Measurements from ENCODE around the gene SLX9. TPM values are rescaled to one million over a fixed set of nuclear protein-coding genes. Genes with fewer than 3 reads are reported as not detected.
"Not testable (repeated sequence)": the region's sequence is repeated elsewhere in the genome, so short reads cannot be mapped to it uniquely, and the experiment has no call there.

SLX9 gene
- total and polyA plus RNA-seq, 5 experiments from 2014 or later: 11.7 to 27.9 (median 13.5) TPM

DNA sequence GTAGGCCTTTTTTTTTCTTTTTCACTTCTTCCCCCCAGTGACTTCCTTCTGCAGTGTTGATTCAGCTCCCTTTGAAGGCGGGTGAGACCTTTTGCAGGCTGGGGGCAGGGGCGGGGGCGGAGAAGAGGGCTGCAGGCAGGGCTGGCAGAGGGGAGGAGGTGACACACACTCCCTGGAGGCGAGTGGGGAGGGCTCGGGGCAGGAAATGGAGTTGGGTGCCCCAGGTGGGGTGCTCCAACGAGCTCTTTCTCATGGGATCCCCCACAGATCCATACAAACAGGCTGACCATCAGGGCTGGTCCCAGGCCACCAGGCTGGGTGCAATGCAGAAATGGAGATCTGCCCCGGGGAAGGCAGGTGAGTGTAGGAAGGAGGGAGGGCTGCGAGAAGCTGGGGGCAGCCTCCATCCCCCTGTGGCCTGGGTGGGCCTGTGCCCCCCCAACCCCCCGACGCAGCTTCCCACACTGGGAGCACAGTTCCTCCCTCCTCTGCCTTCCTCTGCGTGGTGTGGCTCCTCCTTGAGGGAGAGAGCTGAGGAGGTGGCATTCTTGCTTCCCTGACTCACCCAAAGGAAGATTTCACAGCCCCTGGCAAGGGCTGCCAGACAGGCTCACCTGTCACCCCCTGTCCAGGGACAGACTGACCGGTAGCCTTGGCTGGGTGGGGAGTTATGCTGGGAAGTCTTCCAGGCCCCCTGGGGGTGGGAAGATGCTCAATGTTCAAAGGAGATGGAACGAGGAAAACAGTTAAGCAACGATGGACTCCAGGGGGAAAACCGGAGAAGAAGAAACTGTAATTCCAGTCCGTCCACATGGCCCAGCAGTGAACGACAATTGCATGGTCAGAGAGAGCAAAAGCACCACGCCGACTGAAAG lies 12.0 kb upstream of the SLX9 start:
- Mint-ChIP-seq H3K27ac (peak overlapping the region; percentile 70 to 99 (median 96)), H3K27me3 (no peaks in the 10 kb centered on the region), H3K4me3 (peak overlapping the region; percentile 88 to 96 (median 91)), H3K36me3 (peaks cover 0 to 5% (median 0%) of the 10 kb centered on the region in 3 donors), H3K4me1 (peaks cover 50 to 83% (median 78%) of the 10 kb centered on the region in 4 donors), H3K9me3 (peaks cover 0 to 4% (median 0%) of the 10 kb centered on the region in 9 donors)
- ATAC-seq (peak; percentile 69 to 82), DNase-seq (peak; percentile 75 to 96 (median 84))
- POLR2A ChIA-PET: interaction anchor here (0.6 to 13.7 kb wide), 18 partner anchors 9 to 584 kb away, joined by 3 to 703 read pairs (median 4); partner anchors contain the start of genes ITGB2, KRTAP12-3, PTTG1IP and SLX9

DNA sequence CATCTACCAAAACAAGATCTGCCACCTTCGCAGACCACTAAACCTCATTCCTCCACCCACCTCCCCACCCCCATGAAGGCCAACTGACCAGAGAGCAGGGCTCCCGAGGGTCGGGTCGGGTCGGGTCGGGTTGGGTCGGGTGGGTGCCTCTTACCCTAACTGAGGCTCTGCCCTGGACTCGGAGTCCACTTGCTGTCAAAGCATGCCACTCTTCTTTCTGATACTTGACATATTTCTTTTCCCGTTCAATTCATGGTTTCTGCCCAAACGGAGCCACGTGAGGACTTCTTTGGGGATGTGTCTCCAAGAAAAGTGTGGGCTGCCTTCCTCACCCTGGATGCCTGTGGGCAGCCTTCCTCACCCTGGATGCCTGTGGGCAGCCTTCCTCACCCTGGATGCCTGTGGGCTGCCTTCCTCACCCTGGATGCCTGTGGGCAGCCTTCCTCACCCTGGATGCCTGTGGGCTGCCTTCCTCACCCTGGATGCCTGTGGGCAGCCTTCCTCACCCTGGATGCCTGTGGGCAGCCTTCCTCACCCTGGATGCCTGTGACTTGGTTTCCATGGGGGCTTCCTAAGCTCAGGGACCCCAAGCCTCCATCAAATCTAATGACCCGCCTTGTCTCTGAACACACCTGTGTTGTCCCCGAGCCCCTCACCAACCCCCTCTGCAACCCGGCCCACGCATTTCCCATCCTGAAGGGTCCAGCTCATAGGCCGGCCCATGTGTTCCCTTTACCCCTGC lies 11.2 kb upstream of the SLX9 start:
- Mint-ChIP-seq H3K4me1 (peaks cover 49 to 80% (median 75%) of the 10 kb centered on the region in 4 donors), H3K27ac (peak overlapping the region; percentile 86 to 99 (median 96)), H3K4me3 (peak overlapping the region; percentile 88 to 96 (median 91))
- POLR2A ChIA-PET: interaction anchor here (0.6 to 13.7 kb wide), 8 partner anchors 9 to 271 kb away, joined by 3 to 703 read pairs (median 10); partner anchors contain the start of genes ITGB2, KRTAP12-3, PTTG1IP and UBE2G2
- not testable (repeated sequence) for H3K9me3 Mint-ChIP-seq, ATAC-seq, H3K27me3 Mint-ChIP-seq, DNase-seq, H3K36me3 Mint-ChIP-seq

DNA sequence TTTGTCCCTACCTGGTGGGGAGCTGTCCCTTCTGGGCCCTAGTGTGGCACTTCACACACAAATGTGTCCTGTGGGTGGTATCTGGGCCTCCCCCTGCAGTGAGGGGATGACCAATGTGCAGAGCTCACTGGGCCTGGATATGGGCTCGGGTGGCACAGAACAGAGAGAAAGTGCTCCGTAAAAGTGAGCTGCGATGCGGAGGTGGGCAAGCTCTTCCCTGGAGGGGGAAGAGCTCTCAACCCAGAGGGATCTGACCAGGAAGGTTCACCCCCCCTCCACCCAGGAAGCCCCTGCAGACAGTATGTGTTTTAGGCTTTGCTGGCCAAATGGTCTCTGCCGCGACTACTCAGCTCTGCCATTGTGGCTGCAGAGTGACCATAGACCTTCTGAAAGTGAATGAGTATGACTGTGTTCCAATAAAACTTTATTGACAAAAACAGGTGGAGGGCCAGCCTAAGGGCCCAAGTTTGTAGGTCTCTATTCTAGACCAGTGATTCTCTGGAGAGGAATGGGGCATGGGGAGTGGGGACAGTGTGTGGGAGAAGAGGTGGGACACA lies 10.5 kb upstream of the SLX9 start:
- POLR2A ChIA-PET: interaction anchor here (0.7 to 13.7 kb wide), 5 partner anchors 8 to 149 kb away, joined by 3 to 703 read pairs (median 91); partner anchors contain the start of genes ITGB2 and PTTG1IP
- H3K9me3 Mint-ChIP-seq: no peaks in the 10 kb centered on the region

DNA sequence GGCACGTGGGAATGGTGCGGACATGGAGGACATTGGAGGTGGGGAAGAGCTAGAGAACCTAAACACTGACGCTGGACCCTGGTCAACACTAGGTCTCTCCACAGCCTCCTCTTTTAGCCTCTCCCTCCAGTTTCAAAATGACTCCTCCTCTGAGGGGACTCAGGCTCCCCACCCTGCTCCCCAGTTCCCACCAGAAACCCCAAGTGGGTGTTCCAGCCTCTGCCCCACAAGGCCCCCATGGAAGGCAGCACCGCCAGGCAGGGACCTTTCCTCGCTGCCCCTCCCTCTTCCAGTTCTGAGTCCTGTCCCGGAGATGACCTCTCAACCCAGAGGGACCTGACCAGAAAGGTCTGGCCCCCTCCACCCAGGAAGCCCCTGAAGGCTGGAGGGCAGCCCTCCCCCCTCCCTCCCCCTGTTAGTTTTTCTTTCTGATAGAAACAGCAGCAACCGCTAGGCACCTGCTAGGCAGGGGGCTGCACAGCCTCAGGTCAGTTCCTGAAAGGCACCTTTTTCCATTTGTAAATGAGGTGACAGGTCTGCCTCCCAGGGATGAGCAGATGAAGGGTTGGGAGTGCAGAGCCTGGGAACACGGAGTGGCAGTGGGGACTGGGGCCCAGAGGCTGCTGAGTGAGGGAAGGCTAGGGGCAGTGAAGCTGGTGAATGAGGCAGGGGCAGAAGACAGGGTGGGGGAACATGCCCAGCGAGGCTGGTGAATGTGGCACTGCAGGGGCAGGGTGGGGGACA lies 9.9 kb upstream of the SLX9 start:
- Mint-ChIP-seq H3K4me1 (peaks cover 38 to 67% (median 62%) of the 10 kb centered on the region in 4 donors), H3K4me3 (peak overlapping the region; percentile 85 to 94 (median 90)), H3K27me3 (no peaks in the 10 kb centered on the region), H3K9me3 (no peaks in the 10 kb centered on the region), H3K36me3 (no peaks in the 10 kb centered on the region), H3K27ac (peak overlapping the region; percentile 82 to 97 (median 96))
- ATAC-seq: no peak
- no peak for DNase-seq
- POLR2A ChIA-PET: interaction anchor here (0.7 to 13.7 kb wide), 8 partner anchors 7 to 591 kb away, joined by 3 to 703 read pairs (median 18); partner anchors contain the start of genes CFAP410, ITGB2, PTTG1IP and SLX9

More for the DNA sequence above, 10.5 kb upstream of the SLX9 start:
- DNase-seq (no peak), ATAC-seq (no peak)
- H3K27me3 Mint-ChIP-seq: no peaks in the 10 kb centered on the region
- H3K4me1 Mint-ChIP-seq: peaks cover 43 to 73% (median 68%) of the 10 kb centered on the region in 4 donors
- no peaks in the 10 kb centered on the region for H3K36me3 Mint-ChIP-seq
- peak overlapping the region; percentile 82 to 97 (median 96) for H3K27ac Mint-ChIP-seq
- peak overlapping the region; percentile 58 to 94 (median 86) for H3K4me3 Mint-ChIP-seq

DNA sequence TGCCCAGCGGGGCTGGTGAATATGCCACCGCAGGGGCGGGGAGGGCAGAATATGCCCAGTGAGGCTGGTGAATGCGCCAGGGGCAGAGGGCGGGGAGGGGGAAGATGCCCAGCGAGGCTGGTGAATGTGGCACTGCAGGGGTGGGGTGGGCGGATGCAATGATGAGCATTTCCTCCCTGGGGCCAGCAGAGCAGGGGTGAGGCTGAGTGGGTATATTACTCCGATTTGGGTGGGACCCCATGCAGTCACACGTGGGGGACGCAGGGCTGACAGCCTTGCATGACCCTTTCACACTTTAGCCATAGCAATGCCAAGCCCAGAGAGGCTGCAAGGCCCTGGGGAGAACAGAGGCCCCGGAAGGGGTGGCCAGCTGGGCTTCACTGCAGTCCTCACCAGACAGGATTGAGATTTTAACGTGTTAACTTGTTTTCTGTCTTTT lies 9.3 kb upstream of the SLX9 start:
- H3K9me3 Mint-ChIP-seq: no peaks in the 10 kb centered on the region
- no peaks in the 10 kb centered on the region for H3K27me3 Mint-ChIP-seq
- H3K4me1 Mint-ChIP-seq: peaks cover 36 to 61% (median 56%) of the 10 kb centered on the region in 4 donors
- POLR2A ChIA-PET: interaction anchor here (1.0 to 13.7 kb wide), 7 partner anchors 8 to 592 kb away, joined by 3 to 703 read pairs (median 24); partner anchors contain the start of genes CFAP410, ITGB2, PTTG1IP and SLX9
- H3K27ac Mint-ChIP-seq: peak overlapping the region; percentile 82 to 97 (median 96)
- peak overlapping the region; percentile 85 to 94 (median 90) for H3K4me3 Mint-ChIP-seq
- H3K36me3 Mint-ChIP-seq: no peaks in the 10 kb centered on the region
- ATAC-seq: peak; percentile 6 to 41
- peak; percentile 47 to 88 (median 71) for DNase-seq

DNA sequence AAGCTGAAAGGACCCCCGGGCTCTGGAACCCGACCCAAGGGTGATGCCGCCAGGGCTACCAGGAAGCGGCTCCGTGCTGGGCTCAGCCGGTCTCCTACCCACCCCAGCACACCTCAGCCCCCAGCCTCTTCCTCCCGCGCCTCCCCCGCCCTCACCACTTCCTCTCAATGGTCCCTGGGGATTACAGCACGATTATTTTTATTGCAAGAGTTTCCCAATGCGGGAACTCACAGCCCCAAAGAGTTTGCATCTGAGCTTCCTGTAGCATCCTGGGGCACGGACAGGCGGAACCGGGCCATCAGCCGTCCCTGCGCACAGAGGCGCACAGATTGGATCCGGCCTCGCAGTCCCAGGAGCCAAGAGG lies 8.7 kb upstream of the SLX9 start:
- H3K27ac Mint-ChIP-seq: peak overlapping the region; percentile 82 to 97 (median 96)
- H3K4me3 Mint-ChIP-seq: peak overlapping the region; percentile 85 to 94 (median 90)
- ATAC-seq: peak in 1 of 2 donors; percentile 8
- POLR2A ChIA-PET: interaction anchor here (0.9 to 13.7 kb wide), 9 partner anchors 8 to 592 kb away, joined by 3 to 703 read pairs (median 13); partner anchors contain the start of genes CFAP410, ITGB2, PTTG1IP and SLX9
- H3K9me3 Mint-ChIP-seq: no peaks in the 10 kb centered on the region
- peak in 3 of 10 donors; percentile 41 to 66 (median 44) for DNase-seq
- H3K4me1 Mint-ChIP-seq: peaks cover 36 to 59% (median 53%) of the 10 kb centered on the region in 4 donors
- H3K27me3 Mint-ChIP-seq: no peaks in the 10 kb centered on the region
- H3K36me3 Mint-ChIP-seq: no peaks in the 10 kb centered on the region

DNA sequence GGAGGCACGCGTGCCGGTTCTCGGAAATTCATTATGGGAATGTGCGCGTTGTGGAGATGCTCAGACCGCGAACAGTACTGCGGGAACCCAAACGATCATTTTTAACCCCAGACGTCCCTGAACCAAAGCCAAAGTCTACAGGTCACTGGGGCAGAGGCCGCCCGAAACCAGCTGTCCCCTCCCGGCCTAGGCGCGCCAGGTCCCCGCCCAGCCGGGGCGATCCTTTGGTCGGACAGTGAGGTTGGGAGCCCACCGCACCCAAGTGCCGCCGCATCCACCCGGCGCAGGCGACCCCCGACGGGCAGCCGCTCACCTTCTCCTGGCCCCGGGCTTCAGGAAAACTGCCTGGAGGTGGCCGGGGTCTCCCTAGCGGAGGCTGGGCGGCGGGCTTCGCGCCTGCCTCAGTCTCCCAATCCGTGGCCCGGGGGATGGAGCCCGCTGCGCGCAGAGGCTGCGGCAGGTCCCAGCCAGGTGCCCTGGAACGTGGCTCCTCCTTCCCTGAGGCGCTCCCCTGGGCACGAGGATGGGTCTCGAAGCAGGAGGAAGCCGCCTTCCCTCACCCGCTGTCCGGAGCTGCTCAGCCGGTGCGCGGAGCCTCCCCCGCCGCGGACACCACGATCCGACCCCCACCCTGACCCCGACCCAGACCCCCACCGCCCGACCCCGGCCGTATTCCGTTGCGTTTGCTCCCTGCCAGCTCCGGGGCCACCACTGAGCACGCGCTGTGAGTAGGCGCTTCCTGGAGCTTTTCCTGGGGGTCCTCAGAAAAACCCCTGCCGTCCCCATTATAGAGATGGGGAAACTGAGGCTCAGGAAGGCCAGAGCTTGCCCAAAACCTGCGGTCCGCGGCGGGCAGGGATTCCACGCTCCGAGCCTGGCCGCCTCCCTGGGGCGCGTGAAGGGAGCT lies 8.1 kb upstream of the SLX9 start:
- H3K9me3 Mint-ChIP-seq: no peaks in the 10 kb centered on the region
- H3K27me3 Mint-ChIP-seq: no peaks in the 10 kb centered on the region
- DNase-seq: peak in 1 of 10 donors; percentile 60
- ATAC-seq: peak in 1 of 2 donors; percentile 8
- H3K4me1 Mint-ChIP-seq: peaks cover 31 to 52% (median 47%) of the 10 kb centered on the region in 4 donors
- H3K27ac Mint-ChIP-seq: peak overlapping the region; percentile 78 to 97 (median 94)
- peak overlapping the region; percentile 85 to 94 (median 90) for H3K4me3 Mint-ChIP-seq
- POLR2A ChIA-PET: interaction anchor here (0.6 to 13.7 kb wide), 12 partner anchors 9 to 422 kb away, joined by 3 to 703 read pairs (median 7); partner anchors contain the start of genes ITGB2, PTTG1IP, SLX9 and SUMO3
- no peaks in the 10 kb centered on the region for H3K36me3 Mint-ChIP-seq

DNA sequence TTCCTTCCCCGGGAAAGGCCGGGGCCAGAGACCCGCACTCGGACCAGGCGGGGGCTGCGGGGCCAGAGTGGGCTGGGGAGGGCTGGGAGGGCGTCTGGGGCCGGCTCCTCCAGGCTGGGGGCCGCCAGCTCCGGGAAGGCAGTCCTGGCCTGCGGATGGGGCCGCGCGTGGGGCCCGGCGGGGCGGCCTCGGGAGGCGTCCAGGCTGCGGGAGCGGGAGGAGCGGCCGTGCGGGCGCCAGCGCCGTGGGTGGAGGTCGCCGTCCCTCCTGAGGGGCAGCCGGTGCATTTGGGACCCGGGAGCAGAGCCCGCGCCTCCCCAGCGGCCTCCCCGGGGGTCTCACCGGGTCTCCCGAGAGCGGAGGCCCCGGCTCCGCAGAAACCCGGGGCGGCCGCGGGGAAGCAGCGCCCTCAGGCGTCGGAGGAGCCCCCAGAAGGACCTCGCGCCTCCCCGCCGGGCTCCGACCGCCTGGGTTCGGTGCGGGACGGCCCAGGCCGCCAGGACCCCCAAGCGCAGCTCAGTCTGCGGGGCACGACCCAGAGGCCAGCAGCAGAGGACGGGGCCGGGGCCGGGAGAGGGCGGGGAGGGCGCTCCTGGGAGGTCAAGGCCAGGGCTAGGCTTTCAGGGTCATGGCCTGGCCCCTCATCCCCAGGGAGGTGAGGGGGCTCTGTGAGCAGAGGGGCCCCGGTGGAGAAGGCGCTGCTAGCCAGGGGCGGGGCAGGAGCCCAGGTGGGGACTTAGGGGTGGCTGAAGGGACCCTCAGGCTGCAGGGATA lies 7.2 kb upstream of the SLX9 start:
- Mint-ChIP-seq H3K27ac (peak overlapping the region in 1 of 10 donors; percentile 78), H3K4me3 (peak overlapping the region; percentile 22 to 94 (median 89)), H3K4me1 (peaks cover 24 to 44% (median 39%) of the 10 kb centered on the region in 4 donors), H3K27me3 (no peaks in the 10 kb centered on the region), H3K9me3 (no peaks in the 10 kb centered on the region), H3K36me3 (no peaks in the 10 kb centered on the region)
- ATAC-seq (peak; percentile 51 to 65), DNase-seq (peak; percentile 54 to 81 (median 75))
- POLR2A ChIA-PET: interaction anchor here (0.6 to 13.7 kb wide), 11 partner anchors 8 to 422 kb away, joined by 3 to 703 read pairs (median 7); partner anchors contain the start of genes ITGB2, PTTG1IP, SLX9 and UBE2G2

DNA sequence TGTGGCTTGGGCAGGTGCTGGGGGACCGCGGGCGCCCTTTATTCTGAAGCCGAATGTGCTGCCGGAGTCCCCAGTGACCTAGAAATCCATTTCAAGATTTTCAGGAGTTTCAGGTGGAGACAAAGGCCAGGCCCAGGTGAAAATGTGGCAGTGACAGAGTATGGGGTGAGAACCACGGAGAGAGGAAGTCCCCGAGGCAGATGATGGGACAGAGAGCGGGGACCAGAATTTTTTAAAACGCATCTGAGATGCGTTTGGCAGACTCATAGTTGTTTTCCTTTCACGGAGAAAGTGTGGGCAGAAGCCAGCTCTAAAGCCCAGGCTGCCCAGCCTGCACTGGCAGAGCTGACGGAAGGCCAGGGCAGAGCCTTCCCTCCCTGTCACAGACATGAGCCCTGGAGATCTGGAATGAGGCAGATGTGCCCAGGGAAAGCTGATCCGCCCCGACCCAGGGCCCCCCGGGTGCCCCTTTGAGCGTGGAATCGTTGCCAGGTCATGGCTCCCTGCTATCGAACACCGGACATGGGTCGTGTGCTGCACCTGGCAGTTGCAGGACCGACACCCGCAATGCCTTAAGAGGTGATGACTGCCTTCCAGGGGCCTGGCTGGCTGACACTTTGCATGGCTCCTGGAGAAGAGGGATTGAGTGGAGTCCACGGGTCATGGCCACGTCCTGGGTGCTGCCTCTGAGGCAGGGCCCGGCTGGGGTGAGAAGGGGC lies 6.5 kb upstream of the SLX9 start:
- ATAC-seq: no peak
- Mint-ChIP-seq H3K36me3 (no peaks in the 10 kb centered on the region), H3K27me3 (no peaks in the 10 kb centered on the region), H3K9me3 (no peaks in the 10 kb centered on the region), H3K27ac (peak overlapping the region in 2 of 10 donors; percentile 4 to 78), H3K4me3 (peak overlapping the region; percentile 22 to 93 (median 48)), H3K4me1 (peaks cover 21 to 36% (median 35%) of the 10 kb centered on the region in 4 donors)
- POLR2A ChIA-PET: interaction anchor here (1.4 to 13.7 kb wide), 6 partner anchors 20 to 132 kb away, joined by 7 to 703 read pairs (median 58); partner anchors contain the start of genes ITGB2, PTTG1IP and UBE2G2
- no peak for DNase-seq

Measured in naive thymus-derived CD8-positive, alpha-beta T cell (primary cell).